Measurements from ENCODE around the gene CNTN6.

Gene CNTN6

GRCh38 chr3:1287815-1288214 lies 195.0 kb downstream of the CNTN6 start:
- Histone ChIP-seq H3K9ac (ENCODE audit: low read length) (no peak overlapping the region), H3K4me3 (ENCODE audit: low read depth in 1 of 2, low read length in 2 of 2) (no peak overlapping the region), H3K27me3 (ENCODE audit: control insufficient read depth in 1 of 2, insufficient read depth in 2 of 2, low read length in 2 of 2) (no peaks in the 10 kb centered on the region), H3K36me3 (ENCODE audit: insufficient read depth, low read length) (no peaks in the 10 kb centered on the region), H3K9me3 (ENCODE audit: low read length) (no peaks in the 10 kb centered on the region), H3K4me1 (ENCODE audit: insufficient read depth, low read length) (no peaks in the 10 kb centered on the region), H3K27ac (ENCODE audit: low read depth, low read length) (no peak overlapping the region)

- no peak overlapping the region for H3K4me3 ChIP-seq (ENCODE audit: low read depth in 1 of 2, low read length in 2 of 2)
- H3K4me1 ChIP-seq (ENCODE audit: insufficient read depth, low read length) = no peaks in the 10 kb centered on the region
- H3K27ac ChIP-seq (ENCODE audit: low read depth, low read length) = no peak overlapping the region
- H3K27me3 ChIP-seq (ENCODE audit: control insufficient read depth in 1 of 2, insufficient read depth in 2 of 2, low read length in 2 of 2) = no peaks in the 10 kb centered on the region
- no peak overlapping the region for H3K9ac ChIP-seq (ENCODE audit: low read length)
- H3K36me3 ChIP-seq (ENCODE audit: insufficient read depth, low read length) = no peaks in the 10 kb centered on the region
- no peaks in the 10 kb centered on the region for H3K9me3 ChIP-seq (ENCODE audit: low read length)
Measured at GRCh38 chr3:1288805-1289494, 196.1 kb downstream of the CNTN6 start.

GRCh38 chr3:1292571-1293071 lies 199.8 kb downstream of the CNTN6 start:
- no peak overlapping the region for H3K9ac ChIP-seq (ENCODE audit: low read length)
- no peaks in the 10 kb centered on the region for H3K9me3 ChIP-seq (ENCODE audit: low read length)
- H3K4me3 ChIP-seq (ENCODE audit: low read depth in 1 of 2, low read length in 2 of 2) = no peak overlapping the region

GRCh38 chr3:1294586-1294985 lies 201.8 kb downstream of the CNTN6 start:
- Histone ChIP-seq H3K27me3 (ENCODE audit: control insufficient read depth in 1 of 2, insufficient read depth in 2 of 2, low read length in 2 of 2) (no peaks in the 10 kb centered on the region), H3K27ac (ENCODE audit: low read depth, low read length) (no peak overlapping the region), H3K9me3 (ENCODE audit: low read length) (no peaks in the 10 kb centered on the region), H3K36me3 (ENCODE audit: insufficient read depth, low read length) (no peaks in the 10 kb centered on the region), H3K9ac (ENCODE audit: low read length) (no peak overlapping the region), H3K4me1 (ENCODE audit: insufficient read depth, low read length) (no peaks in the 10 kb centered on the region), H3K4me3 (ENCODE audit: low read depth in 1 of 2, low read length in 2 of 2) (no peak overlapping the region)

More at GRCh38 chr3:1292571-1293071, 199.8 kb downstream of the CNTN6 start:
- H3K27me3 ChIP-seq (ENCODE audit: control insufficient read depth in 1 of 2, insufficient read depth in 2 of 2, low read length in 2 of 2) = no peaks in the 10 kb centered on the region
- H3K36me3 ChIP-seq (ENCODE audit: insufficient read depth, low read length) = no peaks in the 10 kb centered on the region
- H3K4me1 ChIP-seq (ENCODE audit: insufficient read depth, low read length) = no peaks in the 10 kb centered on the region
- no peak overlapping the region for H3K27ac ChIP-seq (ENCODE audit: low read depth, low read length)

GRCh38 chr3:1318296-1319005 lies 225.6 kb downstream of the CNTN6 start:
- Histone ChIP-seq H3K4me1 (ENCODE audit: insufficient read depth, low read length) (no peaks in the 10 kb centered on the region), H3K9ac (ENCODE audit: low read length) (no peak overlapping the region), H3K4me3 (ENCODE audit: low read depth in 1 of 2, low read length in 2 of 2) (no peak overlapping the region), H3K27ac (ENCODE audit: low read depth, low read length) (no peak overlapping the region), H3K9me3 (ENCODE audit: low read length) (no peaks in the 10 kb centered on the region), H3K27me3 (ENCODE audit: control insufficient read depth in 1 of 2, insufficient read depth in 2 of 2, low read length in 2 of 2) (no peaks in the 10 kb centered on the region), H3K36me3 (ENCODE audit: insufficient read depth, low read length) (no peaks in the 10 kb centered on the region)

- H3K9ac ChIP-seq (ENCODE audit: low read length) = no peak overlapping the region
- no peaks in the 10 kb centered on the region for H3K9me3 ChIP-seq (ENCODE audit: low read length)
- H3K27me3 ChIP-seq (ENCODE audit: control insufficient read depth in 1 of 2, insufficient read depth in 2 of 2, low read length in 2 of 2) = no peaks in the 10 kb centered on the region
- no peaks in the 10 kb centered on the region for H3K36me3 ChIP-seq (ENCODE audit: insufficient read depth, low read length)
- H3K27ac ChIP-seq (ENCODE audit: low read depth, low read length) = no peak overlapping the region
- H3K4me1 ChIP-seq (ENCODE audit: insufficient read depth, low read length) = no peaks in the 10 kb centered on the region
- H3K4me3 ChIP-seq (ENCODE audit: low read depth in 1 of 2, low read length in 2 of 2) = no peak overlapping the region
Measured at GRCh38 chr3:1326546-1326945, 233.7 kb downstream of the CNTN6 start.

GRCh38 chr3:1330107-1330506 lies 237.3 kb downstream of the CNTN6 start:
- no peak overlapping the region for H3K9ac ChIP-seq (ENCODE audit: low read length)
- H3K36me3 ChIP-seq (ENCODE audit: insufficient read depth, low read length) = no peaks in the 10 kb centered on the region
- H3K27me3 ChIP-seq (ENCODE audit: control insufficient read depth in 1 of 2, insufficient read depth in 2 of 2, low read length in 2 of 2) = no peaks in the 10 kb centered on the region
- no peak overlapping the region for H3K27ac ChIP-seq (ENCODE audit: low read depth, low read length)
- H3K4me3 ChIP-seq (ENCODE audit: low read depth in 1 of 2, low read length in 2 of 2) = no peak overlapping the region
- no peaks in the 10 kb centered on the region for H3K9me3 ChIP-seq (ENCODE audit: low read length)
- H3K4me1 ChIP-seq (ENCODE audit: insufficient read depth, low read length) = no peaks in the 10 kb centered on the region

- Histone ChIP-seq H3K27ac (ENCODE audit: low read depth, low read length) (no peak overlapping the region), H3K9me3 (ENCODE audit: low read length) (no peaks in the 10 kb centered on the region), H3K9ac (ENCODE audit: low read length) (no peak overlapping the region), H3K4me3 (ENCODE audit: low read depth in 1 of 2, low read length in 2 of 2) (no peak overlapping the region), H3K36me3 (ENCODE audit: insufficient read depth, low read length) (no peaks in the 10 kb centered on the region), H3K4me1 (ENCODE audit: insufficient read depth, low read length) (no peaks in the 10 kb centered on the region), H3K27me3 (ENCODE audit: control insufficient read depth in 1 of 2, insufficient read depth in 2 of 2, low read length in 2 of 2) (no peaks in the 10 kb centered on the region)
Measured at GRCh38 chr3:1346386-1346785, 253.6 kb downstream of the CNTN6 start.

GRCh38 chr3:1348547-1348946 lies 255.7 kb downstream of the CNTN6 start:
- H3K4me1 ChIP-seq (ENCODE audit: insufficient read depth, low read length) = no peaks in the 10 kb centered on the region
- no peak overlapping the region for H3K4me3 ChIP-seq (ENCODE audit: low read depth in 1 of 2, low read length in 2 of 2)
- no peak overlapping the region for H3K9ac ChIP-seq (ENCODE audit: low read length)
- H3K27me3 ChIP-seq (ENCODE audit: control insufficient read depth in 1 of 2, insufficient read depth in 2 of 2, low read length in 2 of 2) = no peaks in the 10 kb centered on the region
- H3K27ac ChIP-seq (ENCODE audit: low read depth, low read length) = no peak overlapping the region
- no peaks in the 10 kb centered on the region for H3K36me3 ChIP-seq (ENCODE audit: insufficient read depth, low read length)
- no peaks in the 10 kb centered on the region for H3K9me3 ChIP-seq (ENCODE audit: low read length)

- Histone ChIP-seq H3K9ac (ENCODE audit: low read length) (no peak overlapping the region), H3K9me3 (ENCODE audit: low read length) (no peaks in the 10 kb centered on the region), H3K4me1 (ENCODE audit: insufficient read depth, low read length) (no peaks in the 10 kb centered on the region), H3K27me3 (ENCODE audit: control insufficient read depth in 1 of 2, insufficient read depth in 2 of 2, low read length in 2 of 2) (no peaks in the 10 kb centered on the region), H3K36me3 (ENCODE audit: insufficient read depth, low read length) (no peaks in the 10 kb centered on the region), H3K27ac (ENCODE audit: low read depth, low read length) (no peak overlapping the region), H3K4me3 (ENCODE audit: low read depth in 1 of 2, low read length in 2 of 2) (no peak overlapping the region)
Measured at GRCh38 chr3:1350885-1351284, 258.1 kb downstream of the CNTN6 start.

- H3K27me3 ChIP-seq (ENCODE audit: control insufficient read depth in 1 of 2, insufficient read depth in 2 of 2, low read length in 2 of 2) = no peaks in the 10 kb centered on the region
- H3K4me3 ChIP-seq (ENCODE audit: low read depth in 1 of 2, low read length in 2 of 2) = no peak overlapping the region
- no peaks in the 10 kb centered on the region for H3K4me1 ChIP-seq (ENCODE audit: insufficient read depth, low read length)
- H3K9ac ChIP-seq (ENCODE audit: low read length) = no peak overlapping the region
- no peak overlapping the region for H3K27ac ChIP-seq (ENCODE audit: low read depth, low read length)
- no peaks in the 10 kb centered on the region for H3K9me3 ChIP-seq (ENCODE audit: low read length)
- no peaks in the 10 kb centered on the region for H3K36me3 ChIP-seq (ENCODE audit: insufficient read depth, low read length)
Measured at GRCh38 chr3:1355691-1356090, 262.9 kb downstream of the CNTN6 start.

GRCh38 chr3:1356101-1356500 lies 263.3 kb downstream of the CNTN6 start:
- H3K9me3 ChIP-seq (ENCODE audit: low read length) = no peaks in the 10 kb centered on the region
- no peak overlapping the region for H3K4me3 ChIP-seq (ENCODE audit: low read depth in 1 of 2, low read length in 2 of 2)
- no peak overlapping the region for H3K9ac ChIP-seq (ENCODE audit: low read length)
- no peaks in the 10 kb centered on the region for H3K4me1 ChIP-seq (ENCODE audit: insufficient read depth, low read length)
- no peaks in the 10 kb centered on the region for H3K27me3 ChIP-seq (ENCODE audit: control insufficient read depth in 1 of 2, insufficient read depth in 2 of 2, low read length in 2 of 2)
- no peaks in the 10 kb centered on the region for H3K36me3 ChIP-seq (ENCODE audit: insufficient read depth, low read length)
- no peak overlapping the region for H3K27ac ChIP-seq (ENCODE audit: low read depth, low read length)

Data from muscle layer of colon (tissue), 2 donors.